ENCODE data around the gene TBC1D14. TPM values are rescaled to one million over a fixed set of nuclear protein-coding genes. Genes with fewer than 3 reads are reported as not detected.

TBC1D14 gene
- total and polyA plus RNA-seq, 9 of the 15 experiments (the other 6 are each of a cell fraction or from before 2014, with no cell fraction given), result 2.1 to 59.6 (median 44.8) TPM

- no TSS peak for BruUV-seq (replicated peaks)
- Histone ChIP-seq H3K27me3 (ENCODE audit: control insufficient read depth in 2 of 2, insufficient read depth in 2 of 2, low read length in 2 of 2) (no peaks in the 10 kb centered on the region; a peak in 1 of 5 replicates), H3K4me2 (ENCODE audit: insufficient read depth, low read length) (peak overlapping the region; percentile 74), H3K4me1 (replicated peaks in 1 of 2; ENCODE audit: control insufficient read depth in 2 of 2, insufficient read depth in 2 of 2, low read length in 2 of 2) (peaks cover 62 to 65% of the 10 kb centered on the region in 2 experiments), H3K4me3 (peak overlapping the region; percentile 15; the same call in 1 of the 2 replicates), H4K20me1 (replicated peaks; ENCODE audit: control insufficient read depth, insufficient read depth, low read length) (no peaks in the 10 kb centered on the region), H3K9ac (ENCODE audit: insufficient read depth in 1 of 2, low read depth in 2 of 2, low read length in 2 of 2) (peak overlapping the region; percentile 74 to 88), H3K36me3 (ENCODE audit: control insufficient read depth, insufficient read depth, low read length) (peaks cover 35% of the 10 kb centered on the region; the same call in 2 of the 3 replicates), H3K9me1 (ENCODE audit: control insufficient read depth, insufficient read depth, low read length) (no peaks in the 10 kb centered on the region), H3K27ac (ENCODE audit: extremely low read depth, low read depth, low read length) (peak overlapping the region; percentile 97), H2AFZ (ENCODE audit: low read depth, low read length) (peak overlapping the region; percentile 63; the same call in 1 of the 2 replicates), H3K79me2 (ENCODE audit: control insufficient read depth, insufficient read depth, low read length) (peaks cover 91% of the 10 kb centered on the region), H3K9me3 (replicated peaks; ENCODE audit: control insufficient read depth, insufficient read depth, low read depth, low read length) (no peaks in the 10 kb centered on the region)
- POLR2A ChIA-PET, result interaction anchor here (0.5 to 2.8 kb wide), 12 partner anchors 8 to 1234 kb away, joined by 3 to 28 read pairs (median 3); no protein-coding TSS in a partner anchor
- in situ Hi-C loops (cut with MboI) (no loop called here), intact Hi-C loops (cut with micrococcal nuclease) (loop anchor here (1.0 to 2.0 kb wide), 3 partner anchors 9 to 70 kb away; no protein-coding TSS in a partner anchor)
- CTCF ChIA-PET (ENCODE audit: low intra/inter-chr PET ratio), result interaction anchor here (0.6 to 1.1 kb wide), 2 partner anchors 18 to 154 kb away, joined by 3 to 4 read pairs; no protein-coding TSS in a partner anchor
- peak; percentile 81 to 97 (median 83) for DNase-seq (ENCODE audit: extremely low read depth in 1 of 4, low spot score in 3 of 4)
- 2% methylated on average over 15 of the region's 15 CpGs for WGBS (ENCODE audit: insufficient coverage, low coverage, missing lambda C conversion rate)
- FAIRE-seq, result peak; percentile 99
- peak; percentile 80 for ATAC-seq
- TF ChIP-seq ZNF707 (CRISPR knock-in tag; conservative IDR thresholded peaks at IDR 0.05) (no peak), MTA1 (IDR thresholded peaks at IDR 0.05; ENCODE audit: borderline replicate concordance) (peak; percentile 92), CBFB (CRISPR knock-in tag; IDR thresholded peaks at IDR 0.05) (no peak), ELK3 (CRISPR knock-in tag; IDR thresholded peaks at IDR 0.05) (no peak), NFXL1 (CRISPR knock-in tag; IDR thresholded peaks at IDR 0.05) (no peak), BRCA1 (IDR thresholded peaks at IDR 0.05) (no peak), BRCA1 (CRISPR knock-in tag; IDR thresholded peaks at IDR 0.05) (no peak), ZEB2 (IDR thresholded peaks at IDR 0.05) (peak; percentile 99), DACH1 (IDR thresholded peaks at IDR 0.05; ENCODE audit: partially characterized antibody) (peak; percentile 14), NR2C1 (IDR thresholded peaks at IDR 0.05) (no peak), NR2C1 (tag; IDR thresholded peaks at IDR 0.05) (peak; percentile 32; the same call in 1 of the 2 replicates), TGIF2 (CRISPR knock-in tag; IDR thresholded peaks at IDR 0.05) (no peak), TRIM28 (IDR thresholded peaks at IDR 0.05) (no peak), NR3C1 (CRISPR knock-in tag; IDR thresholded peaks at IDR 0.05) (no peak), GATAD2A (IDR thresholded peaks at IDR 0.05) (peak; percentile 81), RBM25 (IDR thresholded peaks at IDR 0.05; ENCODE audit: low read depth, low read length, severe bottlenecking) (no peak), SRSF3 (IDR thresholded peaks at IDR 0.05; ENCODE audit: insufficient read depth, low read length) (no peak), TAL1 (IDR thresholded peaks at IDR 0.05) (peak; percentile 86), PBX2 (CRISPR knock-in tag; IDR thresholded peaks at IDR 0.05; ENCODE audit: low read depth) (no peak), PBX2 (tag; conservative IDR thresholded peaks at IDR 0.05; ENCODE audit: low read depth) (peak; percentile 76), ZNF146 (CRISPR knock-in tag; IDR thresholded peaks at IDR 0.05; ENCODE audit: unreplicated experiment) (no peak), ZNF584 (CRISPR knock-in tag; IDR thresholded peaks at IDR 0.05; ENCODE audit: low read depth) (peak; percentile 88)
Measured at GRCh38 chr4:6916587-6917460, 7.2 kb downstream of the TBC1D14 start.

All from K562 (cell line).